Measurements from ENCODE around the gene DDHD1. TPM values are rescaled to one million over a fixed set of nuclear protein-coding genes. Genes with fewer than 3 reads are reported as not detected.

The DDHD1 gene
- total RNA-seq, 1 donor from 2014 or later: 6.7 TPM

DNA sequence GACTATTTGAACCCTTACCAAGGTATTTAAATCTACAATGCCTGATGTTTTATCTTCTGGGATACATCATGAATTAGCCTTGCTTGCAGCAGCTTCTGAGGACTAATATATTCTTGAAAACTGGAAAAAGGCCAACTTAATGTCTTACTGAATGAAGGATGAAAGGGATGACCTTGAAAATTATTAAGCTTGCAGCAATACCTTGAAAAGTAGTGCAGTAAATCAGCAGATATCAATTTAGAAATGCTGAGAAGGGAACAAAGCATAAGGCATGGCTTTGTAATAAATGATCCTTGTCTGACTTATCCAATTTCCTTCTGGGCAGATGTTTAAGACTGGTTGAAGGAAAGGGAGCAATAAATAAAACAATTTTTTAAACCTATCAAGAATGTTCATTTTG is 165.0 kb downstream of the DDHD1 start:
- Histone ChIP-seq H3K27me3 (ENCODE audit: low read depth) (no peaks in the 10 kb centered on the region), H3K27ac (replicated peaks) (no peak overlapping the region), H3K36me3 (no peaks in the 10 kb centered on the region), H3K4me1 (no peaks in the 10 kb centered on the region), H3K4me3 (no peak overlapping the region), H3K9me3 (replicated peaks) (no peaks in the 10 kb centered on the region)
- intact Hi-C loops (cut with micrococcal nuclease): no loop called here
- TF ChIP-seq, protein P1, sequence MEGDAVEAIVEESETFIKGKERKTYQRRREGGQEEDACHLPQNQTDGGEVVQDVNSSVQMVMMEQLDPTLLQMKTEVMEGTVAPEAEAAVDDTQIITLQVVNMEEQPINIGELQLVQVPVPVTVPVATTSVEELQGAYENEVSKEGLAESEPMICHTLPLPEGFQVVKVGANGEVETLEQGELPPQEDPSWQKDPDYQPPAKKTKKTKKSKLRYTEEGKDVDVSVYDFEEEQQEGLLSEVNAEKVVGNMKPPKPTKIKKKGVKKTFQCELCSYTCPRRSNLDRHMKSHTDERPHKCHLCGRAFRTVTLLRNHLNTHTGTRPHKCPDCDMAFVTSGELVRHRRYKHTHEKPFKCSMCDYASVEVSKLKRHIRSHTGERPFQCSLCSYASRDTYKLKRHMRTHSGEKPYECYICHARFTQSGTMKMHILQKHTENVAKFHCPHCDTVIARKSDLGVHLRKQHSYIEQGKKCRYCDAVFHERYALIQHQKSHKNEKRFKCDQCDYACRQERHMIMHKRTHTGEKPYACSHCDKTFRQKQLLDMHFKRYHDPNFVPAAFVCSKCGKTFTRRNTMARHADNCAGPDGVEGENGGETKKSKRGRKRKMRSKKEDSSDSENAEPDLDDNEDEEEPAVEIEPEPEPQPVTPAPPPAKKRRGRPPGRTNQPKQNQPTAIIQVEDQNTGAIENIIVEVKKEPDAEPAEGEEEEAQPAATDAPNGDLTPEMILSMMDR (IDR thresholded peaks at IDR 0.05; ENCODE audit: borderline replicate concordance): no peak
- DNase-seq: no peak

GRCh38 chr14:52987514-52987913 is 165.6 kb downstream of the DDHD1 start:
- no peaks in the 10 kb centered on the region for H3K9me3 ChIP-seq (replicated peaks)
- DNase-seq: no peak
- H3K4me1 ChIP-seq: no peaks in the 10 kb centered on the region
- H3K36me3 ChIP-seq: no peaks in the 10 kb centered on the region
- no peak overlapping the region for H3K4me3 ChIP-seq
- H3K27ac ChIP-seq (replicated peaks): no peak overlapping the region
- intact Hi-C loops (cut with micrococcal nuclease): no loop called here
- no peaks in the 10 kb centered on the region for H3K27me3 ChIP-seq (ENCODE audit: low read depth)
- TF ChIP-seq, protein P1 (IDR thresholded peaks at IDR 0.05; ENCODE audit: borderline replicate concordance): no peak

DNA sequence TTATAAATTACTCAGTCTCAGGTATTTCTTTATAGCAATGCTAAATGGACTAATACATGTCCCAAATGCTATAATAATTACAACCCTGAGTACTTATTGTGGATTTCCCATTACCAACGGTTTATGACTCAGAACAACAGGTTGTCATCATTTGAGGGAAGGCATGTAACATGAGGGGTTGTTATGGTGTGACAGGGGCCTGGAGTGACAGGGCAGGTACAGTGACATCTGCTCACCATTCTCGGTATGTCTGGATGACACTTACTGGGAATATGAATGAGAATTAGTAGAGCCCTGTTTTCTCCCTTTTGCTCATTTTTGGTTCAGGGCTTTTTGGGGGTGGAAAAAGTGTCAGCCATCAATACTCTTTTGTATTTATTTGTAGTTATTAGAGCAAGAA is 166.1 kb downstream of the DDHD1 start:
- Histone ChIP-seq H3K27ac (replicated peaks) (no peak overlapping the region), H3K36me3 (no peaks in the 10 kb centered on the region), H3K9me3 (replicated peaks) (no peaks in the 10 kb centered on the region), H3K4me3 (no peak overlapping the region), H3K27me3 (ENCODE audit: low read depth) (no peaks in the 10 kb centered on the region), H3K4me1 (no peaks in the 10 kb centered on the region)
- TF ChIP-seq, protein P1 (IDR thresholded peaks at IDR 0.05; ENCODE audit: borderline replicate concordance): no peak
- intact Hi-C loops (cut with micrococcal nuclease): no loop called here
- DNase-seq: no peak

Other genes starting within 250 kb of the DDHD1 start
- 91.9 TPM for gene FERMT2, start 202.3 kb downstream of the DDHD1 start, total RNA-seq

Measured in left ventricle myocardium inferior (tissue), 1 donor.